Mammary epithelial cell (primary cell): ENCODE measurements around the gene ADIPOQ.
"Not testable (repeated sequence)": the region's sequence is repeated elsewhere in the genome, so short reads cannot be mapped to it uniquely, and the experiment has no call there.

Source experiments
- CTCF ChIP-seq, 2 donors: IDR thresholded peaks in 1 of 2; conservative IDR thresholded peaks in 1 of 2; 2 replicates each; pipeline ENCODE4 v1.5.1; 2011 to 2012; ENCODE audit warnings: inconsistent platforms in 2 of 2, low read length in 2 of 2, mild to moderate bottlenecking in 2 of 2, control low read depth in 1 of 2, low read depth in 1 of 2; ENCODE audit not compliant: insufficient read depth in 1 of 2; ENCODE audit errors: extremely low read depth in 1 of 2
- EZH2 ChIP-seq: IDR thresholded peaks from 2 replicates; pipeline ENCODE4 v1.6.1; 2012; ENCODE audit warnings: low read length, inconsistent platforms, borderline replicate concordance

GRCh38 chr3:186889698-186890097 lies 47.2 kb downstream of the ADIPOQ start:
- TF ChIP-seq CTCF (conservative IDR thresholded peaks at IDR 0.05 in 1 of 2, IDR thresholded peaks at IDR 0.05 in 1 of 2; ENCODE audit: extremely low read depth in 1 of 2, insufficient read depth in 1 of 2, low read depth in 1 of 2, low read length in 2 of 2); EZH2: not testable (repeated sequence)
